CD4-positive, alpha-beta T cell treated with Interferon gamma for 1 hour (primary cell): Measurements from ENCODE around the gene IMPDH1.
"Not testable (repeated sequence)": the region's sequence is repeated elsewhere in the genome, so short reads cannot be mapped to it uniquely, and the experiment has no call there.

Experiments used
- DNase-seq: peaks from one replicate; pipeline ENCODE4 v3.0.0-alpha.2; 2020

The IMPDH1 gene

DNA sequence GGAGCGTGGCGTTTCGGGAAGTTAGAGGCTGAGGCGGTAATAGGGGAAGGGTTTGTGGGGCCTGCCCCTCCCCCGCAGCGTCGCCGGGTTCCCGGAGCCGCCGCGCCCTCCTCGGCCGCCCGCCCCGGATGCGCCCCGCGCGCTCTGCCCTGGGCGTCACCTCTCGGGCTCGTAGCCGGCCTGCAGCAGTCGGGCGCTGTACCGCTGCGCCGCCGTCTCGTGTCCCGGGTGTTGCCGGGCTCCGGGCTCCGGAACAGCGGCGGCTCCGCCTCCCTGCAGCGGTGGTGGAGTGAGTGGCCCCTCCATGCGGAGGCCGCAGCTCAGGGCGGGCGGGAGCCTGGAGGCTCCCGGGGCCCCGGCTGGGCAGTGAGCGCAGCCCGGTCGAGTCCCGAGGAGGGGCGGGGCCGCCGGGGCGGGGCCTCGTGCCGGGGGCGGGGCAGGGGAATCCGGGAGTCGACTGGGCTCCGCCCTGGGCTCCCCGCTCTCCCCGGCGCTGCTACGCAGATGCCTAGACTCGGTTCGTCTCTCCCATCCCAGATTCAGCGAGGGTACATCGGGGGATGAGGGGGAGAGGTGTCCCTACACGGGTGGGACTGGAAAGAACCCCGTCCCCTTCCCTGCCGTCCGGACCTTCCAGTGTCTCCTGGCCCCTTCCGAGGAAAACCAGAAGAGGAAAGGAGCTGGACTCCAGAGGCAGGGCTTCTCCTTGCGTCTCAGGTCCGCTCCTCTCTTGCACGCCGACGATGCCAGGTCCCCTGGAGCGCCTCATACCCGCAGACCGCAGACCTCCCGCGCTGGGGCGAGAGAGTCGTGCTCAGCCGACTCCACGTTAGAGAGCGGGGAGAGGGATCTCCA lies at the start of gene IMPDH1:
Gene IMPDH1 (minus strand): TSS at position 387 of the 855 bp plus-strand sequence. CDS start 81 bp downstream, at position 306.
- peak; percentile 79 for DNase-seq

DNA sequence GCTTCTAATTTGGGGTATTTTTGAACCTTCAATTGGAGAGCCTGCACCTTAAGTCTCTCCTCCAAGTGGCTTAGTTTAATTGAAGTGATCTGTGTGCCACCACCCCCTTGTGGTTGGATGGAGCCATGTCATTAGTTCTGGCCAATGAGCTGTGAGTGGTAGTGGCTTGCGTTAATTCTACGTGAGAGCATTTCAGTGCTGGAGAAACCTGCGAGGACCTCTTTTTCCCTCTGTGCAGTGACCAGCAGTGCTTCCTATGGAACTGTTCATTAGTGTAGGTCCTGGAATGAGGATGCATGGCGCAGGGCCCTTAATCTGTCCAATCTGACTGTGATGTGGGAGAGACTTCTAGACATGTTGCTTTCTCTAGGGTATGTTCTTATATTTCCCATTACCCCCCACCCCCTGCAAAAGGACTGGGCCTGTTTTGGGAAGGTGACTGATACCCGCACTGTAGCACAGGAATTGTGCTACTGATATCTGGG lies 49.7 kb upstream of the IMPDH1 start:
- DNase-seq = peak; percentile 73

DNA sequence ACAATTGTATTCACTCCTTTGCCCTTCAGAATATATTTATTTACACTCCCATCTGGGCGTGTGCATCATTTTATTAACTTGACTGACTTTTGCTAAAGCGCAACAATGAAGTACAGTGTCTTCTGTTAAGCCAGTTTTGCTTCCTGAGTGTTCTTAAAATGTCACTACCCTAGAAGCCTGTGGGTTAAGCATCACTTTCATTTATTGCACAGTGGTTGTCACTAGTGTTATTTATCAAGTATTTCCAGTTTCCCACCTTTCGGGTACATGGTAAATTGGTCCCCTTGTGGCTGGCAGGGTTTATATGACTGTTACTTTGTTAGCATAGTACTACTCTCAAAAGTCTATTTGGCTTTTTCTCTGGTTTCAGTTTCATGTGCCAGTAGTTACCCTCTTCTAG lies 49.2 kb upstream of the IMPDH1 start:
- no peak for DNase-seq

DNA sequence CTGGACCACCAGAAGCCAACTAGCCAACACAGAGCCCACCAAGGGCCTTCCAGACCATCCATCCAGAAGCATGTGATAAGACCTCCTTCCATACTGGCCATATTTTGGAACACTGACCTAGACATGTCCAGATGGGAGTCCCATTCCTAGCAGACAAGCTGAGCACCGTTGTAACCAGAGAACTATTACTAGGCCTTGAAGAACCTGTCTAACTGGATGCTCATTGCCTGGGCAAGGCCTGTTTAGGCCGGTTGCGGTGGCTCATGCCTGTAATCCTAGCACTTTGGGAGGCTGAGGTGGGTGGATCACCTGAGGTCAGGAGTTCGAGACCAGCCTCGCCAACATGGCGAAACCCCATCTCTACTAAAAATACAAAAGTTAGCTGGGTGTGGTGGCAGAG lies 47.6 kb upstream of the IMPDH1 start:
- DNase-seq = not testable (repeated sequence)

DNA sequence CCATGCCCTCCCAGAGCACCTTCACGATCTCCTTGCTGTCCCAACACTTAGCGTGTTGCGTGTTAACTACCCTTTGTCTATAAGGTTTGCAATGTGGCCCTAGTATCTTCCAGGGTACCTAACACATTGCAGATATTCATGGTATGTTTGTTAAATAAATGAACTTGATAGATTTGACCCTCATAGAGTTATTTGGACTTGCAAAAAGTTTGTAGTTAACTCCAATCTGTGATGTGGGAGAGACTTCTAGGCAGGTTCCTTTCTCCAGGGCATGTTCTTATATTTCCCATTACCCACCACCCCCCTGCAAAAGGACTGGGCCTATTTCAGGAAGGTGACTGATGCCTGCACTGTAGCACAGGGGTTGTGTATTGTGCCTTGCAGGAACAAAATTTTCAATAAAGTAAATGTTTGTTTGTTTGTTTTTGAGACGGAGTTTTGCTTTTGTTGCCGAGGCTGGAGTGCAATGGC lies 46.5 kb upstream of the IMPDH1 start:
- DNase-seq = no peak

DNA sequence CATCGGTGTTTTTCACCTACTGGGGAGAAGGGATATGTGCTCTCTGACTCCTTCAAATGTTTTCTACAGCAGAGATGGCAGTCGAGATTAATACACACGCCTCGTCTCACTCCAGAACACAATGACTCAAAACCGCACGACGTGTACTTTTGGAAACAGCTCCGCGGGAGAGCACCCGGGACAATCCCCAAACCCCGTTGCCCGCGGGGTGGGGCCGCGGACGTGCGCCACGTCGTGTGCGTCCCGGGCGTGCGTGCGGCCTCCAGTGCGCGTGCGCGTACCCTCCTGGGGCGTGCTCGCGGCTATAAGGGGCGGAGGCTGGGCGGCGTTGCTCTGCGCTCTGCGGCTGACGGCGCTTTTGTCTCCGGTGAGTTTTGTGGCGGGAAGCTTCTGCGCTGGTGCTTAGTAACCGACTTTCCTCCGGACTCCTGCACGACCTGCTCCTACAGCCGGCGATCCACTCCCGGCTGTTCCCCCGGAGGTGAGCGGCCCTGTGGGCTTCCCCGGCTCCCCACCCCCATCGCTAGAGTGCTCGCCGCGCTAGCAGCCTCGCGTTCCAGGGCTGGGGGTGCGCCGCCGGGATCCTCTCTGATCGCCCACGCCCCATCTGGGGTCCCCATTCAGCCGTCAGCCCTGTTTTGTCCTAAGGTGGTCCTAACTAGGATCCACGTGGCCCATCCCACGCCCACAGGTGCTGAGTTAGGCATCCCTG lies 45.9 kb upstream of the IMPDH1 start, which contains the start of gene HILPDA:
Gene HILPDA (plus strand): TSS at position 336 of the 712 bp plus-strand sequence. CDS start 1,391 bp downstream, outside the sequence.
- DNase-seq = peak; percentile 94

DNA sequence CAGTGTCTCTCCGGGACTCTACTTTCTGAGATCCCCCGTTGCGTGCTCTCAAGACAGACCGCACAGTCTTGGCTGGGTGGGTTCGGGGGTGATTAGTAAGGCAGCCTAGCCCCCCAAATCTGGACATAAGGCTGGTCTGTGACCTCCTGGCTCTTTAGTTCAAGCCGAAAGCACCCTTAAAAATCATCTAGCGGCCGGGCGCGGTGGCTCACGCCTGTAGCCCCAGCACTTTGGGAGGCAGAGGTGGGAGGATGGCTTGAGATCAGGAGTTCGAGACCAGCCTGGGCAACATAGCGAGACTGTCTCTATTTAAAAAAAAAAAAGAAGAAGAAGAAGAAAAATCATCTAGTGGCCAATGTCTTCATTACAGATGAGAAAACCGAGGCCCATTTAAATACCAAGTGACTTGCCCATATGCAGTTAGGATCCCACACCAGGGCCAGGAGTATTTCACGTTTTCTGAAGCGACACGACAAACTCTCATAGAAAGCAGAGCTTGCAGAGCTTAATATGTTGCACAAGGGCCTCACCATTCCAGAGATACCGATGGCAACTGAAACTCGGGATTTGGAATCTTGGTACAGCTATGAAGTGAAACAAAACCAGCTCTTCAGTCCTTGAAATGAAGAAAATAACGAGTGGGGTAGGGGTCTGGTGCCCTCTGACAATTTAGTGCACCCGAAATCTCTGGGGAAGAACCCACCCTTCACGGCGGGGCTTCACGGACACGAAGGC lies 45.2 kb upstream of the IMPDH1 start:
- no peak for DNase-seq

DNA sequence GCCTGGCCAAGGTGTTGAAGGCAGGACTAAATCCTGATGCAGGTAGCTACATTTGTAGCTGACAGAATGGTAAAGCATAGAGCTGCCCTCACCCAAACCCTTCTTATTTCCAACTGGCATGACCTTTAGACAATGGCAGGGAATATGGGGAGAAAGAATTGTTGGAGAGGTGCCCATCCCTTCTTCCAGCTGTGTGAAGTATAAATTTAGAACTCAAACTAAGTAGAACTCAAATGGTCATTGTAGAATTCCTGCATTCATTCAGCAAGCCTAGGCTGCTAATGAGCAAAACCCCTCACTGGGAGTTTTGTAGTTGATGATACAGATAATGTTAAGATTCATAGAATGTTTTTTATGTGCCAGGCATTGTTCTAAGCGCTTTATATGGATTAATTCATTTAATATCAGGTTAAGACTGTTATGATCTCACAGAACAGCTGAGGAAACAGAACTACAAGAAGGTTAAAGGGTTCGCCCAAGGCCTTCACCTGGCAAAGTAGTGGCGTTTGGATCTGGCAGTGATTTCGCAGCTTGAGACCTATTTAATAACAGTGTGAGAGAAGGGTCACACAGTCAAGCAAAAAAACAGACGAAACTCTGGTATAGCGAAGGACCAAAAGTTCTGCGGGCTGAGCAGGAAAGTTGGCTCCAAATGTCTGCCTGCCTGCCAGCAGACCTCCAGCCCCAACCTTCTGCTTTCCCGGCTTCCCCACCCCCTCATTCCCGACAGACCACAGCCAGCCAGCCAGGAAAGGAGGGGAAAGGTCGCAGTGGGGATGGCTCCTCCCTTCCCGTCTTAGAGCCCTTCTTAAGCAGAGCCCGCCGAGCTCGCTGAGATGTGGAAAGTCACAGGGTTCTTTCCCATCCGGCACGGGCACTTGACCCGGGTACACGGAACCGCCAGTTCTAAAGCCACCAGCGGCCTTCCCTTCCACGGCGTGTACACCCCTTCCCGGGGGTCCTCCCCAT lies 44.3 kb upstream of the IMPDH1 start:
- DNase-seq = no peak

DNA sequence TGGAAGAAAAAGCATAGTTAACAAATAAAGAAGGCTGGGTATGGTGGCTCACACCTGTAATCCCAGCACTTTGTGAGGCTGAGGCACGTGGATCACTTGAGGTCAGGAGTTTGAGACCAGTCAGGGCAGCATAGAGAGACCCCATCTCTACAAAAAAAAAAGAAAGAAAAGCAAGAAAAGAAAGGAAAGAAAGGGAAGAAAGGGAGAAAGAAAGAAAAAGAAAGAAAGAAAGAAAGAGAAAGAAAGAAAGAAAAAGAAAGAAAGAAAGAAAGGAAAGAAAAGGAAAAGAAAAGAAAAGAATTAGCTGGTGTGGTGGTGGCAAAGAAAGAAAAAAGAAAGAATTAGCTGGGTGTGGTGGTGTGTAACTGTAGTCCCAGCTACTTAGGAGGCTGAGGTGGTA lies 42.8 kb upstream of the IMPDH1 start:
- DNase-seq = no peak

DNA sequence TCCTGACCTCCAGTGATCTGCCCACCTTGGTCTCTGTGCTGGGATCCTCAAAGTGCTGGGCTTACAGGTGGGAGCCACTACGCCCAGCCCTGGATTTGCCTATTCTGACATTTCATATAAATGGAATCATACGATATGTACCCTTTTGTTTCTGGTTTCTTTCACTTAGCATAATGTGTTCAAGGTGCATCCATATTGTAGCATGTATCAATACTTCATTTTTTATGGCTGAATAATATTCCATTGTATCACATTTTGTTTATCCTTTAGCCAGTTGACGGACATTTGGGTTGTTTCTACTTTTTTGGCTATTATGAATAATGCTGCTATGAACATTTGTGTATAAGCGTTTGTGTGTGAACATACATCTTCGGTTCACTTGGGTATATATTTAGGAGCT lies 41.1 kb upstream of the IMPDH1 start:
- no peak for DNase-seq

DNA sequence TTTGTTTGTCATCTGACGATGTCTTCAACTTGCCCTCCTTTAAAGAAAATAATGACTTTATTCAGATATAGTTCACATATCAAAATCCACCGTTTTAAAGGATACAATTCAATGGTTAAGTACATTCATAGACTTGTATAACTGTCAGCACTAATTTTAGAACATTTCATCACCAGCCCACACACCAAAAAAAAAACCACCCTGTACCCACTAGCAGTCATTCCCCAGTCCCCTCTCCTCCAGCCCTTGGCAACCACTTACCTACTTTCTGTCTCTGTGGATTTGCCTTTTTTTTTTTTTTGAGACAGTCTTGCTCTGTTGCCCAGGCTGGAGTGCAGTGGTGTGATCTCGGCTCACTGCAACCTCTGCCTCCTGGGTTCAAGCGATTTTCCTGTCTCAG lies 40.6 kb upstream of the IMPDH1 start:
- DNase-seq = no peak

DNA sequence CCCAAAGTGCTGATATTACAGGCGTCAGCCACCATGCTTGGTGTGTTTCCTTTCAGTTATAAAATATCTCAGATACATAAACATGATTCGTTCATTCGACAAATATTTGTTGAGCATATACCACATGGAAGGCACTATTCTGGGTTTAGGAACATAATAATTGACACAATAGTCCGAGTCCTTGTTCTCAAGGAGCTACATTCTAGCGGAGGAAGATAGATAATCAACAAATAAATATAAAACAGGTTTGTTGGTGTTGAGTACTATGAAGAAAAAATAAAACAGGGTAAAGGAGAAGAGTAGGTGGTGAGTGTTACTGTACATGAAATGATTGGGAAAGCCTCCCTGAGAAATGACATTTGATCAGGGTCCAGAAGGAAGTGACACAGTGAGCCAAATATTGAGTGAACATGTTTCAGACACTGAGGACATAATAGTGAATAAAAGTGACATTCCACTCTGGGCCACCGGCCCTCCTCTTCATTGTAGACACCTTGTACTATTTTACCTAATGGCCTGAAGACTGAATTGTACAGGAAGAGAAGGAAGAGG lies 39.0 kb upstream of the IMPDH1 start:
- DNase-seq = no peak

DNA sequence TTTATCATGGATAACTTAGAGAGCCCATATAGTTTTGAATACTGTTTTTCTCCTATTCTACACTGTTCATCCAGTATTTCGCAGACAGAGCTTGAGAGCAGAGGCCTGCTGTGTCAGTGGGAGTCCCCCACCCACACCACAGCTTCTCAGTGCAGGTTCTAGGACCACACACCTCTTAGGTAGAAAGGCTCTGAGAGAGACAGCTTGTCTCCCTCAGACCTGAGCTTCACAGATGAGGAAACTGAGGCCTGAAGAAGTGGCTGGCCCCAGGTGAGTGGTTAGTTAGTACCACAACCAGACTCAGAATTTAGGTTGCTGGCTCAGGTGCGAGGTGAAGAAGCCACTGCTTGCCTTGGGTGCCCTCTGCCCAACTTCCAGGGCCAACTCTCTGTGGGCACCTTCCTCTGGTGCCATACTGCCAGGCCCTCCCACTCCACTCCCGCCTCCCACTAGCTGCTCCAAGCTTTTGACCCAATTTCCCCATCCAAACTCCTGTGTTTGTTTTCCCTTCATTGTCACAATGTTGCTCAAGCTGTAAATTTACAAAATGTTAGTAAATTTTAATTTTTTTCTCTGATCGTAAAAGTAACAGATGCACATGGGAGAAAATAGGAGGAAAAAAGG lies 38.3 kb upstream of the IMPDH1 start:
- no peak for DNase-seq

DNA sequence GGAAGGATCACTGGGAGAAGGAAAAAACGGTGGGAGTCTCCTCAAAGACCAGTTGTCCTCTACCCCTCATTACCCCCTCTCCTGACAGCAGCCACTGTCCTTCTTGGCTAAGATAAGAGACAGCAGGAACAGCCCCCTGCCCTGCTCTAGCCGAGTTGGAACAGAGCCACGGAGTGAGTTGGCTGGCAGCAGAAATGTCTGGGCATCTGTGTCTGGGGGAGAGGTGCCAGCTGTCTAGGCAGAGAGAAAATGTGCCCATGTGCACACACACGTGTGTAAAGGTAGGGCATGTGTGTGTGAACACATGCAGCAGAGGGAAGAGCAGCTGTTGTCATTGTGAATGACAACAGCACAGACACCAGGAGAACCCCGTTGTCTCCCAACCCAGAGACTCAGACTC lies 36.5 kb upstream of the IMPDH1 start:
- no peak for DNase-seq

DNA sequence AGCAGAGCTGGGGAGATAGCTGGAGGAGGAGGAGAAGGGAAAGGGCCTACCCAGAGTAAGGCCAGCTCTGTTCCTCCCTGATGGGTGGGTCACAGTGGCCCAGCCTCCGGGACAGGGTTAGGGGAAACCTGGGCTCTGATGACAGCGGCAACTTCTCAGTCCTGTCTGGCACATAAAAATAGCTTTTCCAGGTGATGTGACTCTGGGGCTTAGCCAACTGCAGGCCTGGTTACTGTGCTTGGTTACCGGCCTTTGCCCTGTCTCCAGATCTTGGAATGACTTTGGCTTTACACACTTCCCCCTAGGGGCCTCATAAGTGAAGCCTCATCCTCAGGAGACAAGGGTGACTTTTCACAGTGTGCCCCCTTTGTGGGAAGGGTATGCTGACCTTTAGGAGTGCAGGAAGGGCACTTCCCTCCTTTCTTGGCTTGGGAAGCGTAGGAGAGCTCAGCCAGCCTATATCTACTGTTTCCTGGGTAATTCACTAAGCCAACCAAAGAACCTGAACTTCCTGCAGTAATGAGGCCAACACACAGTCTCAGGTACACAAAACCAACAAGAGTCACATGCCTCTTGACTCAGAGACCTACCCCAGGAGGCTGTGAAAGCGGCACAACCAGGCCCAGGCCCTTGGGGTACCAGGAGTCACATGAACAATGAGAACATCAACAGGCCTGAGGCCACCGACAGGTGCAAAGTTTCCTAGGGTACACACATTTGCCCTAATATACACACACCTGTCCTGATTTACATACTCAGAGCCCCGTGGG lies 34.2 kb upstream of the IMPDH1 start:
- DNase-seq = no peak

DNA sequence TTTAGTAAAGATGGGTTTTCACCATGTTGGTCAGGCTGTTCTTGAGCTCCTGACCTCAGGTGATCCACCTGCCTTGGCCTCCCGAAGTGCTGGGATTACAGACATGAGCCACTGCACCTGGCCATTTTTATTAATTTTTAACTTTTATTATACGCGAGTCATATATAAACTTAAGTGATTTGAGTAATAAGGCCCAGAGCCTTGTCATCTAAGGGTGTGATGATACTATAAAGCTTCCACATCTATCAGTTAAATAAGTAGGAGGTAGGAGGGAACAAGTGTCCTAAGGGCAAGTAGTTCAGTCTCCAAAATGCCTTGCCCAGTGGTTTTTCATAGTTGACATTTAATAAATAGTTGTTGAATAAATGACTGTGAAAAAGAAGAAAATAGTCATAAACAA lies 32.6 kb upstream of the IMPDH1 start:
- no peak for DNase-seq

DNA sequence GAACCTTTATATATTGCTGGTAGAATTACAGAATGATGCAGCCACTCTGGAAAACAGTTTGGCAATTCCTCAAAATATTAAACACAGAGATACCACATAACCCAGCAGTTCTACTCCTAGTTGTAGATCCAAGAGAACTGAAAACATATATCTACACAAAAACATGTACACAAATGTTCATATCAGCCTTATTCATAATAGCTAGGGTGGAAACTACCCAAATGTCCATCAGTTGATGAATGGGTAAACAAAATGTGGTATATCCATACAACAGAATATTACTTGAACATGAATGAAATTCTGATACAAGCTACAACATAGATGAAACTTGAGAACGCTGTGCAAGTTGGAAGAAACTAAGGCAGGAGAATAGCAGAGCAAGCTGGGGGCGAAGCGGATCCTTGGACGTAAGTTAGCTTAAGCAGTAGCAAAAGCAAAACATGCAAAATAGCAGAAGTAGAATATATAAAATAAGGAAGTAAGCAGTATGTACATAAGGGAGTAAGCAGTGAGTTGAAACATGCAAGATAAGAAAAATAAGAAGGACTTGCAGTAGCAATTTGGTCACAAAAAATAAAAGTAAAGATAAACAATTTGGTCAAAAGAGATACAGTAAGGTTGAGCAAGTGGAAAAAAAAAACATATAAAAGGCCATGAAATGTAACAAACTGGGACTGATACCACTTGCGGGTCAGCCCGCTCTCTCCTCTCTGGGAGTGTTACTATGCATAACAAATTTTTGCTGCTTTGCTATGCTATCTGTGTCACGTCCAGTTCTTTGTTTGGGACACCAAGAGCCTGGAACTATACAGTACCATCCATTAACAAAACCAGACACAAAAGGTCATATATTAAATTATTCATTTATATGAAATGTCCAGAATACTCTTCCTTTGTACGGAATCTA lies 27.9 kb upstream of the IMPDH1 start:
- no peak for DNase-seq

DNA sequence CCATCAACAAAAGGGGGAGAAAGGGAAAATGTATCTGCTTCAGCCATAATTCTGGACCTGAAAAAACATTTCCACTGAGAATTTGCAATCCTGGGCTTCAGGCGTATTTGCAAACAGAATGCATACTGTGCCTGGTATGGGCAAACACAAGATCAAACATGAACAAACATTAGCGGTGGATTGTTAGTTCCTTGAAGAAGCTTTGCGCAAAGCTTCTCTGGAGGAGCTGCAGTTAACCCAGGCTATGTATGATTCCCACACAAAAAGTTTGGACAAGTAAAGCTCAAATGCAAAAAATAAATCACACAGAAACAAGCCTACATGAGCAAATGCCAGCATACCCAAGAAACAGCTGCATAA lies 25.5 kb upstream of the IMPDH1 start:
- DNase-seq = no peak
